Keratinocyte (primary cell): ENCODE data around the gene MRPL34. TPM values are rescaled to one million over a fixed set of nuclear protein-coding genes. Genes with fewer than 3 reads are reported as not detected.

Experiments
- DNase-seq: peaks from one replicate; pipeline ENCODE4 v3.0.0-alpha.2; 2011; ENCODE audit warnings: low read depth, missing footprints, low spot score
- FAIRE-seq: peaks from 2 replicates; lab custom pipeline; 2011; peaks lifted over from hg19 to GRCh38; lab: Jason Lieb, UNC
- H2AFZ ChIP-seq: 2 replicates; pipeline ENCODE4 v1.6.0; 2012; ENCODE audit warnings: low read length, control low read depth, inconsistent platforms; ENCODE audit not compliant: control insufficient read depth
- H3K27ac ChIP-seq: 2 replicates; pipeline ENCODE4 v1.5.1; 2011; ENCODE audit warnings: low read length; ENCODE audit not compliant: control insufficient read depth, insufficient read depth
- H3K27me3 ChIP-seq: 3 replicates; pipeline ENCODE4 v1.6.0; 2011; ENCODE audit warnings: low read length; ENCODE audit not compliant: control insufficient read depth, insufficient read depth; ENCODE audit errors: extremely low read depth
- H3K36me3 ChIP-seq, 2 experiments: 2 replicates in 1 of 2; 3 replicates in 1 of 2; pipeline ENCODE4 v1.5.1; 2011; ENCODE audit warnings: low read length in 2 of 2, mild to moderate bottlenecking in 1 of 2; ENCODE audit not compliant: control insufficient read depth in 2 of 2, insufficient read depth in 2 of 2; ENCODE audit errors: extremely low read depth in 1 of 2
- H3K4me1 ChIP-seq: 3 replicates; pipeline ENCODE4 v1.5.1; 2011; ENCODE audit warnings: low read length; ENCODE audit not compliant: control insufficient read depth, insufficient read depth; ENCODE audit errors: extremely low read depth
- H3K4me2 ChIP-seq: 3 replicates; pipeline ENCODE4 v1.6.0; 2011; ENCODE audit warnings: low read depth, low read length; ENCODE audit not compliant: control insufficient read depth, insufficient read depth; ENCODE audit errors: extremely low read depth
- H3K4me3 ChIP-seq, 3 experiments: fragments of 200-600 bp in 1 of 3; sonication (generic) in 1 of 3; 2 replicates in 2 of 3; 3 replicates in 1 of 3; pipeline ENCODE4 v1.5.1; 2011 to 2016; ENCODE audit warnings: low read length in 3 of 3, mild to moderate bottlenecking in 3 of 3, control low read depth in 2 of 3, inconsistent platforms in 1 of 3, low read depth in 1 of 3, mixed read lengths in 1 of 3, mixed run types in 1 of 3, moderate library complexity in 1 of 3; ENCODE audit not compliant: control insufficient read depth in 2 of 3, insufficient read depth in 2 of 3; ENCODE audit errors: extremely low read depth in 1 of 3
- H3K79me2 ChIP-seq: 2 replicates; pipeline ENCODE4 v1.6.0; 2012; ENCODE audit warnings: low read length; ENCODE audit not compliant: control insufficient read depth, insufficient read depth
- H3K9ac ChIP-seq: 3 replicates; pipeline ENCODE4 v1.6.0; 2011; ENCODE audit warnings: low read length; ENCODE audit not compliant: control insufficient read depth, insufficient read depth; ENCODE audit errors: extremely low read depth
- H3K9me1 ChIP-seq: 3 replicates; pipeline ENCODE4 v1.6.0; 2011; ENCODE audit warnings: low read length; ENCODE audit not compliant: control insufficient read depth, insufficient read depth; ENCODE audit errors: extremely low read depth
- H3K9me3 ChIP-seq: 2 replicates; pipeline ENCODE4 v1.5.1; 2012; ENCODE audit warnings: low read depth, low read length; ENCODE audit not compliant: control insufficient read depth
- H4K20me1 ChIP-seq: 3 replicates; pipeline ENCODE4 v1.6.0; 2011; ENCODE audit warnings: low read length; ENCODE audit not compliant: control insufficient read depth, insufficient read depth; ENCODE audit errors: extremely low read depth
- EZH2 ChIP-seq: IDR thresholded peaks from one replicate; pipeline ENCODE4 v1.6.1; 2012; ENCODE audit warnings: inconsistent platforms, mild to moderate bottlenecking, low read length, moderate library complexity
- dilution Hi-C: fragments of 300-500 bp; cut with MboI; formaldehyde crosslinking; loops from one replicate; pipeline ENCODE4 v1.7.0; 2020; ENCODE audit warnings: low sequenced_read_pairs; ENCODE audit not compliant: extremely low pct_ligation_motif_present
- polyA plus RNA-seq, 5 experiments: library from polyadenylated mRNA; depleted of rRNA in 3 of 5; stranded (reverse) in 3 of 5; stranded (forward) in 1 of 5; unstranded in 1 of 5; fragments of >200 nt; gene quantifications; 1 replicate in 1 of 5; 2 replicates in 3 of 5; 3 replicates in 1 of 5; pipeline versions ENCODE4 v1.2.1 to v1.2.3, GENCODE V29; 2011 to 2012; ENCODE audit warnings: missing spikeins in 2 of 5, low read depth in 1 of 5, low replicate concordance in 1 of 5
- TF ChIP-seq, protein P1 (sequence below), 3 experiments: IDR thresholded peaks in 1 of 3; conservative IDR thresholded peaks in 1 of 3; optimal IDR thresholded peaks in 1 of 3; 2 replicates in 2 of 3; 3 replicates in 1 of 3; pipeline versions ENCODE3 to v1.5.1; 2011; ENCODE audit warnings: low read length in 3 of 3, mild to moderate bottlenecking in 3 of 3, moderate library complexity in 2 of 3, control low read depth in 1 of 3, inconsistent platforms in 1 of 3; ENCODE audit not compliant: insufficient read depth in 2 of 3; ENCODE audit errors: extremely low read depth in 1 of 3

MRPL34 gene
- polyA plus RNA-seq, 1 donor (not counting 4 experiments of a cell fraction or from before 2014, with no cell fraction given), result 63.7 TPM

DNA sequence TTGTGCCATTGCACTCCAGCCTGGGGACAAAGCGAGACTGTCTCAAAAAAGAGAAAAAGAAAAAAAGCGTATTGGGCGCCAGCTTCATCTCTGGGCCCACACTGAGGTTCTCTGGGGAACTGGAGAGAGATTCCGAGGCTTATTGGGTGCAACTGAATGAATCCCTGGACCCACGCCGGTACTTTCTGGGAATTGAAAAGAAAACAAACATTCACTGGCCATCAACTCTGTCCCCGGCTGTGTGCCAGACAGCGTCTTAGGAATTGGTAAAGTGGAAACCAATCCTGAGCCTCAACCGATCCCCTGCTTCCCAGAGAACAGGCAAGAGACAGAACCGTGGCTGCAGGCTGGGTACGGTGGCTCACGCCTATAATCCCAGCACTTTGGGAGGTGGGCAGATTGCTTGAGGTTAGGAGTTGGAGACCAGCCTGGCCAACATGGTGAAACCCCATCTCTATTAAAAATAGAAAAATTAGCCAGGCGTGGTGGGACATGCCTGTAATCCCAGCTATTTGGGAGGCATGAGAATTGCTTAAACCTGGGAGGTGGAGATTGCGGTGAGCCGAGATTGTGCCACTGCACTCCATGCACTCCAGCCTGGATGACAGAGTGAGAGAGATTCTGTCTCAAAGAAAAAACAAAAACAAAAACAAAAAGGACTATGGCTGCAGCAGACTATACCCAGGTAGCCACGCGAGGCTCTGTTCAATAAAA is 20.4 kb downstream of the MRPL34 start:
- Histone ChIP-seq H3K4me2 (peak overlapping the region; percentile 10), H3K9ac (no peak overlapping the region), H3K9me3 (no peaks in the 10 kb centered on the region), H3K4me3 (no peak overlapping the region), H3K4me1 (peaks cover 13% of the 10 kb centered on the region), H3K27me3 (peaks cover 23% of the 10 kb centered on the region), H3K9me1 (no peaks in the 10 kb centered on the region), H2AFZ (no peak overlapping the region), H3K79me2 (no peaks in the 10 kb centered on the region), H3K36me3 (peaks cover 9 to 10% of the 10 kb centered on the region in 2 experiments), H3K27ac (no peak overlapping the region), H4K20me1 (no peaks in the 10 kb centered on the region)
- dilution Hi-C loops, result no loop called here
- no peak for FAIRE-seq
- no peak for DNase-seq
- TF ChIP-seq, protein P1, sequence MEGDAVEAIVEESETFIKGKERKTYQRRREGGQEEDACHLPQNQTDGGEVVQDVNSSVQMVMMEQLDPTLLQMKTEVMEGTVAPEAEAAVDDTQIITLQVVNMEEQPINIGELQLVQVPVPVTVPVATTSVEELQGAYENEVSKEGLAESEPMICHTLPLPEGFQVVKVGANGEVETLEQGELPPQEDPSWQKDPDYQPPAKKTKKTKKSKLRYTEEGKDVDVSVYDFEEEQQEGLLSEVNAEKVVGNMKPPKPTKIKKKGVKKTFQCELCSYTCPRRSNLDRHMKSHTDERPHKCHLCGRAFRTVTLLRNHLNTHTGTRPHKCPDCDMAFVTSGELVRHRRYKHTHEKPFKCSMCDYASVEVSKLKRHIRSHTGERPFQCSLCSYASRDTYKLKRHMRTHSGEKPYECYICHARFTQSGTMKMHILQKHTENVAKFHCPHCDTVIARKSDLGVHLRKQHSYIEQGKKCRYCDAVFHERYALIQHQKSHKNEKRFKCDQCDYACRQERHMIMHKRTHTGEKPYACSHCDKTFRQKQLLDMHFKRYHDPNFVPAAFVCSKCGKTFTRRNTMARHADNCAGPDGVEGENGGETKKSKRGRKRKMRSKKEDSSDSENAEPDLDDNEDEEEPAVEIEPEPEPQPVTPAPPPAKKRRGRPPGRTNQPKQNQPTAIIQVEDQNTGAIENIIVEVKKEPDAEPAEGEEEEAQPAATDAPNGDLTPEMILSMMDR (optimal IDR thresholded peaks at IDR 0.05 in 1 of 3, IDR thresholded peaks at IDR 0.05 in 1 of 3, conservative IDR thresholded peaks at IDR 0.05 in 1 of 3; ENCODE audit: extremely low read depth in 1 of 3, insufficient read depth in 2 of 3, low read length in 3 of 3), result no peak
- no peak for TF ChIP-seq EZH2

DNA sequence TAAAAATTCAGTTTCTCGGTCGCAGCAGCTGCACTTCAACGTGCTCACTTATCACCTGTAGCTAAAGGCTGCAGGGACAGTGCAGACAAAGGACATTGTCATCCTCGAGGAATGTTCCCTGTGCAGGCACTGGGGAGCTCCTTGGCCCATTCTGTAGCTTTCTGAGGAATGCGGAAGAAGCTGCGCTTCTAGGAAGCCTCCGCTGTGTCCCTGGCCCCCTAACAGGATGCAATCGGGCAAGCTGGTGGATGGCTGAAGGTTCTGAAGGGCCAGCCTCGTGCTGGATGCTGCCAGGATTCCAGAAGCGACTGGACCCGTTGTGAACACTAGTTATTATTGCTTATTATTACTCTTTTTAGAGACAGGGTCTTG is 20.9 kb downstream of the MRPL34 start:
- no peak overlapping the region for H2AFZ ChIP-seq
- no peaks in the 10 kb centered on the region for H3K9me3 ChIP-seq
- no peak for TF ChIP-seq EZH2
- TF ChIP-seq, protein P1 (optimal IDR thresholded peaks at IDR 0.05 in 1 of 3, IDR thresholded peaks at IDR 0.05 in 1 of 3, conservative IDR thresholded peaks at IDR 0.05 in 1 of 3; ENCODE audit: extremely low read depth in 1 of 3, insufficient read depth in 2 of 3, low read length in 3 of 3), result no peak
- H3K4me3 ChIP-seq, result no peak overlapping the region
- FAIRE-seq, result no peak
- peak overlapping the region; percentile 10 for H3K4me2 ChIP-seq
- H4K20me1 ChIP-seq, result no peaks in the 10 kb centered on the region
- no peak overlapping the region for H3K9ac ChIP-seq
- peaks cover 13% of the 10 kb centered on the region for H3K4me1 ChIP-seq
- peaks cover 8 to 9% of the 10 kb centered on the region in 2 experiments for H3K36me3 ChIP-seq
- no peaks in the 10 kb centered on the region for H3K79me2 ChIP-seq
- H3K9me1 ChIP-seq, result no peaks in the 10 kb centered on the region
- peaks cover 25% of the 10 kb centered on the region for H3K27me3 ChIP-seq
- no peak for DNase-seq
- dilution Hi-C loops, result no loop called here
- no peak overlapping the region for H3K27ac ChIP-seq
